Stimulated activated CD8-positive, alpha-beta memory T cell treated with anti-CD3 and anti-CD28 coated beads, Interleukin-4, amount 100 ng/mL, for 4 hours (primary cell): ENCODE measurements around the gene PRM1.

ENCODE experiments used
- DNase-seq, 2 donors: peaks; one replicate each; pipeline ENCODE4 v3.0.0-alpha.2; 2020; ENCODE audit warnings: low read depth in 2 of 2, low spot score in 1 of 2

The PRM1 gene

DNA sequence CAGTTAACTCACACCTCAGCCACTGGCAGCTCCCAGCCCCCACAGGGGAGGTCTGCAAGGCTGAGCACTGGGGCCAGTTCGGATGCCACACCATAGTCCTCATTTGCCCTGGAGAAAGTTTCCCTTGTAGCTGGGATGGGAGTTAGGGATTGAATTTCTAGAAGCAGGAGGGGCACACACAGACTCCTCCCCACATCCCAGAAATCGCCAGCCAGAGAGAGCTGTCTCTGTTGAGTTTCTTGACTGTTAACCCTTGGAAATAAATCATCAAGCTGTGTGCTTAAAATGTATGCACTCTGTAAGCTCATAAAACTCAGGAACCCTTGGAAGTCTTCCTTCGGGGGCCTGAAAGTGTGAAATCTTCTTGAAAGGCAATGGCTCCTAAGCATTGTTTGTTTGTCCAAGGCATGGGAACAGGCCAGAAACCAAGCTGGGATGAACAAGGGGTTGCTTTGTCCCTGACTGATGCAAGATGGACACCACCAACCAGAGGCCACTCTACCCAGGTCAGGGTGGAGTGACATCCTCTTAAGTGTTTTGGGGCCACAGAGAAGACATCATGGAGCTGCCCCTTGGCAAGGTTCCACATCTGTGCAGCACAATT is 7.3 kb downstream of the PRM1 start:
- no peak for DNase-seq

DNA sequence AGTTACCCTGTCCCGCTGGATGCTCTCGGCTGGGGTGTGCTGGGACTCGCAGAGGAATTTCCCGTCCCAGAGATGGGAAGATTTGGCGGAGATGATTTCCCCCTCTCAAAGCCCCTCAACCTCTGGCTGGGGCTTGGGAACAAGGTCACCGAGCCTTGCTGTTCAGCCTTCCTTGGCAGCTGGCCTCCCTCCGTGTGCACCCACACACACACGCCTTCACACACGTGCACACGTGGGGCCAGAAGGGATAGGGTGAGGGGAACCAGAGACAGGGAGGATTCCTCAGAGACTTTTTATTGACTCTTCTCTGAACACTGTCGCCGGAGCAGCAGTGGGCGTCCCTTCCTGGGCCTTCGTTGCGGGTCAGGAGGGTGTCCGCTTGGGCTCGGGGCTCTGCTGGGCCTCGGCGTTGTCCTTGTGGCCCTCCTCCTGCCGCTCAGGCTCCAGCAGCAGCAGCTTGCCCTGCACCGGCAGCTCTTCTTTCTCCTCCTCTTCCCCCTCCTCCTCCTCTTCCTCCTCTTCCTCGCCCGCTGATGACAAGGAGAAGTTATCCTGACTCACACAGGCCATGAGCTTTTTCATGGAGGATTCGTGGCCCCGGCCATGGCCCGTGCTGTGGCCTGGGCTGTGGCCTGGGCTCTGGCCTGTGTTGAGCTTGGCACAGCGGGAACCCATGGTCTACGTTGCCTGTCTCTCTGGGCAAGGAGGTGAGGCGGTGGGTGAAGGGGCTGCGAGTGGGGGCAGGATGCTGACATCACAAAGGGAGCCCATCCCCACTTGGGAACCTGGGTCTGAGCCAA is 8.0 kb downstream of the PRM1 start, which contains the start of gene PRM3:
Gene PRM3, minus strand, starts transcription at position 709 of the 800 bp plus-strand sequence. Its CDS starts 34 bp downstream, at position 675.
- no peak for DNase-seq

DNA sequence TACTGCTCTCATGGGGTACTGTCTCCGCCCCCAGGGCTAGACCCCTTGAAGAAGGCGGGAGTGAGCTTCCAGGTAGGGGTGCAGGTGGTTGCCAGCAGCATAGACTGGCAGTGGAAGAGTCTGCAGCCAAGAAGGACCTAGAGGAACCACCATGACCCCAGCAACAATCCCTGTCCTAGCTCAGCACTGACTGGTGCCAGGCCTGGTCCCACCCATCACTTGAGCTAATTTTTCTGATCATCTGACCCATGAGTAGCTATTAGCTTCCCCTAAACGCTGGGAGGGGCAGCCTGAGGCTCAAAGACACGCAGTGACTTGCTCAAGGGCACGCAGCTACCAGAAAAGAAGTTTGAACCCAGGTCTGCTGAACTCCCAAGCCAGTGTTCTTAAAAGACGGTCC is 8.6 kb downstream of the PRM1 start:
- DNase-seq = no peak

DNA sequence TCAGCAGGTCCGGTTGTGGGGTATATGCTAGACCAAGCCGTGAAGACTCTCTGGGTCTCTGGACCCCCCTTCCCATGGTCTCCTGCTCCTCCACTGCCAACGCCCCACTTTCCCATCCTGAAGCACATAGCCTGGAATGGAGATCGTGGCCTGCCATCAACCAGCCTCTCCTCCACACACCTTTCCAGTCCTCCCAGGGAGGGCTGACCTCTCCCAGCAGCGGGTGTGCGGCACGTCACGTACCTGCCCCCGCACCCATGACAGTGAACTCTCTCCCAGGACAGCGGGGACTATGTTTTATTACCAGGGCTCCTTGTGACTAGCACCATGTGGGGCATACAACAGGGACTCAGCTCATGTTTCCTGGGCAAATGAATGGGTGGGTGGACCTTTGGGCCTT is 9.5 kb downstream of the PRM1 start:
- DNase-seq = no peak

DNA sequence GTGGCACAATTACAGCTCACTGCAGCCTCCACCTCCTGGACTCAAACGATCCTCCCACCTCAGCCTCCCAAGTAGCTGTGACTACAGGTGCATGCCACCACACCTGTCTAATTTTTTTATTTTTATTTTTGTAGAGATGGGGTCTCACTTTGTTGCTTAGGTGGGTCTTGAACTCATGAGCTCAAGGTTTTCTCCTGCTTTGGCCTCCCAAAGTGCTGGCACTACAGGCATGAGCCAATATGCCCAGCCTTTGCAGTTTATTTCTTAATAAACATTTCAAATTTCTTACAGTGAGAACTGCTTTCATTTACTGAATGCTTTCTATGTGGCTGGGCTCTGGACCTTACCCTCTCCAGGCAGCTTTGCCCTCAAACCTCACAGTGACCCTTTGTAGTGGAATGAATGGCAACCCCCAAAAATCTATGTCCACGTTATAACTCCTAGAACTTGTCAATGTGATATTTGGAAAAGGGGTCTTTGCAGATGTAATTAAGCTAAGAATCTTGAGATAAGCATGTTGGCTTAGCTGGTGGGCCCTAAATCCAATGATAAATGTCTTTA is 10.4 kb downstream of the PRM1 start:
- DNase-seq = no peak

DNA sequence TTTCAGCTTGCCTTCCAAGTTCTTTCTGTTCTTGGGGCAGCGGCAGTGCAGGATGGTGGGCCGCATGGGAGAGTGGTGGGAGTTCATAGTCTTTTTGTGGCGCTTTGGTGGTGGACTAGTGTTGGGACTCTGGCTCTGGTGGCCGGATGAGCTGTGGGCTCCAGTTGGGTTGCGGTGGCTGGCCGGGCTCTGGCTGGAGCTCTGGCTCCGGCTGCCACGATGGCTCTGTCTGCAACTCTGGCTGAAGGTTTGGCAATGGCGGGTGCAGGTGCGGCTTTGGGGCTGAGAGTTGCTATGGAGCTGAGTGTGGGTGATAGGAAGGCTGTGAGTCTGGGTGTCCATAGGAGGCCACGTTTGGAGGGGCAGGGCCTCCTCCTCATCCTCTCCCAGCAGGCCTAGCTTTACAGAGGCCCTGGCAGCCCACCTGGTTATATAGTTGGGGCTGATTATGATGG is 12.2 kb downstream of the PRM1 start, which contains the start of gene TNP2:
Gene TNP2, minus strand, starts transcription at position 405 of the 455 bp plus-strand sequence. Its CDS starts 63 bp downstream, at position 342.
- DNase-seq = no peak

DNA sequence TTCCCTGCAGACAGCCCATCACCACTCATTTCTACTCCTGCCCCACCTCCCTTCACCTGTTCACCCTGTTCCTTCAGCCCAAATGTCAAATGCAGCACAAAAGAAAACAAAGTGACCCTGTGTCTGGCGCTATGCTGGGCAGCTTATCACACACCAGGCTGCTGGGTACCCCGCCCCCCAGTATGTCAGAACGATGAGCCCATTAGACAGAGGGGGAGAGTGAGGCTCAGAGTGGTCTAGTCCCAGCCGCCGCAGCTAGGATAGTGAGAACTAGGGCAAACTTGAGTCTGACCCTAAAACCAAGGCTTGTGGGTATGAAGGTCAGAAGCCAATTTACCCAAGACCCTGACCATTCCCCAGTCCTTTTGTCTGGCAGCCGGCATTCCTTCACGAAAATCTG is 16.0 kb downstream of the PRM1 start:
- DNase-seq = no peak

DNA sequence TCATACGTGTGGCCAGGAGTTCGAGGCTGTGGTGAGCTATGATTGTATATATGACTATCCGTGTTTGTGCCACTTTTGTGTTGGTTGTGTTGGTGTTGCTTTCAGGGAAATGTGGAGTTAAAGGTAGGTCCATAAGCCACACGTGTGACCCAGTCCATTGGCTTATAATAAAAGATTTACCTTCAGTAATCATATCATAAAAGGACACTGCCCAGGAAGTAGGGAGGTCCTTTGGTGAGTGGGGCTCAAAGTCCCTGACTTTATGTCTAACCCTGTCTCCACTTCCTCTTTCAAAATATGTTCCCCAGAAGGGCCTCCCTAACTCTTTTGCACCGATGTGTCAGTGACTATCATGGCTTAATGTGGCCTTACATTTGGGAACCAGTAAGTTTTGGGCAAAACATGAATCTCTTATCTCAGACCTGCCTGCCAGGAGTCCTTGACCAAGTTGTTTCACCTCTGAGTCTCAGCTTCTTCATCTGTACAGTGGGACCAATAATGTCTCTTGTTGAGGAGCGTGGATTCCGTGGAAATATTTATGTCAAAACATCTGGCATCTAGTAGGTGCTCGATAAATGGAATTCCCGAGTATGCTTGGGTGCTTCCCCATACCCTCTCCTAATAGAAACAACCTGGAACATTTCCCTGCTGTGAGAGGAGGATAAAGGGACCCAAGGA is 16.8 kb downstream of the PRM1 start:
- no peak for DNase-seq

DNA sequence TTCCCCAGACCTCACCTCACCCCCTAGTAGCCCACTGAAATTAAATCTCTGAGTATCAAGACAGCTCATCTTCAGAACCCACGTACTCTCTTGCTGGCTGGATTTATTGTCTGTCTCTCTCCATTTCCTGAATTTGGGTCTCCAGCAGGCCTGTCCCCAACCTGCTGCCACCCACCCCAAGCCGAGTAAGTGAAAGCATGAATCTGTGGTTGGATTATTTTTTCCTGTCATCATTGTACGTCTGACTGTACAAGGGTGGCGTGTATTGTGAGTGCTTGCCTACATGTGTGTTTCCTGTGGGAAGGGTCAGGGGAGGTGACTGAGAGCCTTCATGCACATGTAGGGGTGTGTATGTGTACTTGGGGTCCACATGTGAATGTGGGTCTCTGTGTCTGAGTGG is 17.4 kb downstream of the PRM1 start:
- no peak for DNase-seq

DNA sequence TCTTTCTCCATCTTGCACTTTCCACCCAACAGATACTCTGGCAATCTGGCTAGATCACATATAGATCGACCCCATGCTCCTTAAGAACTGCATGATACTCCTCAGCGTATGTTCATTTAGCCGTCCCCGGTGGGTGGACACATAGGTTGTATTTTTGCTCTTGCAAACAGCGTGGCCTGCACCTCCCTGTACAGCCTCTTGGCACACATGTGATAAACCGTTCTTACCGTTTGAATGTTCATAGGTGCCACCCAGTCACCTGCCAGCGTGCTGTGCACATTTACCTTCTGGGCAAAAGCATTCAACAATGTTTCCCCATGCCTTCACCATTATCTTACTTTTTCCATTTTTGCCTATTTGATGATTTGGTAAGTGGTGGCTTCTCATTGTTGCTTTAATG is 18.2 kb downstream of the PRM1 start:
- no peak for DNase-seq

DNA sequence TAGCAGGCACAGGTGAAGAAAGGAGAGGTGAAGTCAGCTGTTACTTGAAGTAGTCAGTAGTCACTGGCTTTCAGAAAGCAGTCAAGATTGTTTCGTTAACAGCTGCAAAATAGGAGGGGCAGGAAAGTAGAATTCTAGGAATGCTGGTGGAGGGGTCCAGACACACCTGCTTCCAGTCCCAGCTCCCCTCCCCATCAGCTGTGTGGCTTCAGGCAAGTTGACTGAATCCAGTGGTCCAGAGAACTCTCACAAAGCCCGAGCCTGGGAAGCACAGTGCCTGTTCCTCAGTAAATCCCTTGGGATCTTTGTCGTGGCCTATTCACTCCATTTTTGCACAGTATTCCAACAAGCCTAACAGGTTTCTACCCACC is 20.5 kb downstream of the PRM1 start:
- DNase-seq = no peak

DNA sequence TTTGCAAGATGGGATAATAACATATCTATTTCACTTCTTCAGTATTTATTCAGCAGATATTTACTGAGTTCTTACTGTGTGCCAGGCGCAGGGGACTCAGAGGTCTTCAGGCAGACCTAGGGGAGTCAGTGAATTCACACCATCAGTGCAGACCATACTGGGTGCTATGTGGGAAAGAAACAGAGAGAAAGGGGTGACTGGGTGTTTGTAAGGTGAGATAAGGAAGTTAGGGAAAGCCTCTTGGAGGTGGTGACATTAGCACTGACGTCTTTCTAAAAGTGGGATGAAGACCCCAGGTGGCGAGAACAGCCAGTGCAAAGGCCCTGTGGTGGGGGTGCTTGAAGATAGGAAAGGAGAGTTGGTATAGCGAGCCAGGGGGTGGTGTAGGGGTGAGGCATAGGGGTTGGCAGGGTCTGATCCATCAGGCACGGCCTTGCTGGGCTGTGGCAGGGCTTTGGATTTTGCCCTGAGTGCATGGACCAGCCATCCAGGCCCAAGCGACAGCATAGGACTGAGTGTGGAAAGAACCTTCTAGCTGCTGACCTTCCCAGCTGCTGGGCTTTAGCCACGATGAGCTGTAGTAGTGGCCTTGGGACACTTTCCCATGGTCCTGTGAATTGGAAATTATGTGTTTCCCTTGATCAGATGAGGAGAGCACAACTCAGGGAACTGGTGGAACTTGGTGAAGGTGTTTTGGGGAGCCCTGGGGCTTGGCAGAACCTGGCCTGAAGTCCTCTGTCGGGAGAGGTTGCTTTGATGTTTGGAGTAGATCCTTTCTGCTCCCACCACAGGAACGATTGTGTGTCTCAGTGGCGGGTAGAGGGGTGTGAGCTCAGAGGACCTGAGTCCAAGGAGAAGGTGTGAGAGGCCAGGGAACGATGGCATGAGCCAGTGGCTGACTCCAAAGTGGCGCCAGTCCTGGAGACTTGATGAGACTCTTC is 21.2 kb downstream of the PRM1 start:
- no peak for DNase-seq

DNA sequence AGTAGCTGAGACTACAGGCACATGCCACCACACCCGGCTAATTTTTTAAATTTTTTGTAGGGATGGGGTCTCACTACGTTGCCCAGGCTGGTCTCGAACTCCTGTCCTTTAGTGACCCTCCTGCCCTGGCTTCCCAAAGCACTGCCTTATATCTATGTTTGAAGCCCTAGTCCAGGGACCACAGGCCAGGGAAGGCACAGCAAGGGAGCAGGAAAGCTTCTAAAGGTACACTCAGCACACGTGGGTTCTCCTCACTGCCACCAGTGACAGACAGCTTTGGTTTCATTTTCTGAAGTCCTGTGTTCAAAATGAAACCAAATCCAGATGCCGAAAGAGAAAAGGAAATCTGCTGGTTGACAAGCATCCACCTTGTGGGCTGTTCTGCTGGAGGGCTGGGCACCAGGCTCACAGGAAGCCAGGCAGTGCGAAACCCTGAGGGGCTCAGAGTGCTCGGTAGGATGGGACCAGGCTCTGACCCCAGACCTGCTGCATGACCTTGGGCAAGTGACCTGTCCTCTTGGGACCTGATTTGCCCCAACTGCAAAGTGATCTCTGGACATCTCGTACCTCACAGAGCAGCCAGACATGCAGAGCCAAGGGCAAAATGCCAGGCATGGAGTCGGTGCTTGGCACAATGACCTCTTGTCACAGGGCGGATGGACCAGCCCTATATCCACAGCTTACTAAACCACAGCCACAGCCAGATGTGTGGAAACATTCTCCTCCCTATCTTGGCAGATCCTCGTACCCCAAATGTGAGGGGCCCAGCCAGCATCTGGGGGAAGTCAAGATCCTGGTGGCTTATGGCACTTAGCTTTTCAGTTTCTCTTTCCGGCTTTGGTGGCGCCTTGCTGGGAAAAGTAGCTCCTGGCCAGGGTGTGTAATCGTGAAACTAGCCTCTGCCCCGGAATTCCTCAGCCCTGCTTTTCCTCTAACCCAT is 22.3 kb downstream of the PRM1 start:
- DNase-seq = no peak

DNA sequence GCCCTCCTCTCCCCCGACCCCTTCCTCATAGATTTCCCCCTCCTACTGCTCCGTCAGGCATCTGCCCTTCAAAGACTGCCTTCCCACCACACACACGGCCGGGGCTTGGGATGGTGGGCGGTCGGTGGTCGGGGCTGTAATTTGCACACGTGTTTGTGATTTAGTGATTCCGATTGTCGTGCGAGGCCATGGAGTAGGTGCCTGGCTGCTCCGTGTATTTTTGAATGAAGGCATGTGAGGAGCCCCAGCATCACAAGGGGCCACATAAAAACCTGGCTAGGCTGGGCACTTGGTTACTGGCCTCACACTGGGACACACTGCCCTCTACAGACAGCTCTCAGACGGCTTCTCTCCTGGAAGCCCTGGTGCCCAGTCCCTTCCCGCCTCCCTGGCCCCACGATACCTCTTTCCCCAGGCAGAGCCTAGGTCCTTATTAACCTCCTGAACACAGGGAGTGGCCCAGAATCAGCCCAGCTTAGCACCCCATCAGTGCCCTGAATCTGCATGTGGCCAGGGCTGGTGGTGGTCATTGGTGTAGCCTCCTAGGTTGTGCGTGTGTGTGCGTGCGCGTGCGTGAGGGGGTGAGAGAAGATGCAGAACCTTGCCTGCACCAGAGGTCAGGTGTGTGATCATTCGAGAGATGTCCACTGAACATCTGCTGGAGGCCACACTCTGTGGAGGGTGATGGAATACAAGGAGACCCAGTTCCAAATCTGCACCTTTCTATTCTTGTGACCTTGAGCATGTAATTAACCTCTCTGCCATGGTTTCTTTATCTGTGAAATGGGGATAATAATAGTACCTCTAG is 23.8 kb downstream of the PRM1 start:
- no peak for DNase-seq

DNA sequence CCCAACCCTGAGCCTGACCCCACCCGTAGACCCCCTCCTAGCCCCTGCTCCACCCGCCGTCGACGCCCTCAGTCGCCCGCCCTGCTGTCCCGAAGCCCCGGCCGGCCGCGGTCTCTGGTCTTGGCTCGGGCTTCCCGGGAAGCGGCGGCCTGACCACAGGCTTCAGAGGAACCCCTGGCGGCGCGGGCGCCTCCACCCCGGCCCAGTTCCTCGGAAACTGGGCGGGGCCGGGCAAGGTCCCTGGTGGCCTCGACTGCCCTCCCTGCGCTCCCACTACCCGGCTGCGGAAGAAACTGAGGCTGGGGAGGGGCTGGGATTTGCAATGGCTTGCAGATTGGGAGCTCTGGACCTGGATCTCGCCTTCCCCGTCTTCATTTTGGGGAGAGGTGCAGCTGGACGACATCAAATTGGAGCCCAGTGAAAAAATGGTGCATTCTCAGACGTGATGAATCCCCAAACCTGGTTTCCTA is 24.4 kb downstream of the PRM1 start:
- DNase-seq = no peak

DNA sequence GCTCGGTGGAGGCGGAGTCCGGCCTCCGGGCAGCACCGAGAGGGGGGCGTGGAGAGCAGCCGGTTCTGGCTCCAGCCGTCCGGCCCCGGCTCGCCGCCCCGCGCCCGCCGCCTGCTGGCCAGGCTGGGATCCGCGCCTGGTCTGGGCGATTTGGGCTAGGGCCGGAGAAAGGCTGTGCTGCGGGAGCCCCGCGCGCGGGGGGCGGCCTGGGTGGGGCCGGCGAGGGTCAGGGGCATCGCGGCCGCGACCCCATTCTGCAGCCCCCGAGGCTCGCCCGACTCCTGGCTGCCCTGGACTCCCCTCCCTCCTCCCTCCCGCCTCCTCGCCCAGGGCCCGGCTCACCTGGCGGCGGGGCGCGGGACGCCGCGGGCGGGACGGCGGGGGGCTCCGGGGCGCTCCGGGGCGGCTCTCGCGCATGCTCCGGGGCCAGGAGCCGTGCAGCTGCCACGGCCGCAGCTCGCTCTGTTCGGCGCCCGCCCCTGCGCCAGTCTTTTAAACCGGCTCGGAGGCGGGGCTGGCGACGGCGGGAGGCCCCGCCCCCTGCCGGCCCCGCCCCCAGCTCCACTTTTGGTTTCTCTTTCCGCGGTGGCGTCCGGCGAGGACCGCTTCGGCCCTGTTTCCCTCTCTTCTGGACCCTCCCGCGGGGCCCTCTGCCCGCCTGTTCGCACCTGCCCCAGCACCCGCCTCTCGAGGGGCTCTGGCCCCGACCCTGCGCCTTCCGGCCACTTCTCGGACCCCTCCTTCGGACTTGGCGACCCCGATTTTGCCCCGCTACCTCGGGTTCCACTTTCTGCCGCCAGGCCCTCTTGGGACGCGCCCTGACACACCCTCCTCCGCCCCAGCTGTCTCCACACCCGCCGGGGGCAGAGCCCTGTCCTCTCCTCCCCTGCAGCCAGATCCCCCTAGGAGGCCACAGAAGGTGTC is 25.1 kb downstream of the PRM1 start, which contains the start of gene SOCS1:
Gene SOCS1, minus strand, starts transcription at position 468 of the 924 bp plus-strand sequence. CDS start 726 bp downstream, outside the sequence.
- DNase-seq = peak; percentile 75 to 76
